SK-N-SH (cell line): ENCODE results near the gene TRIM38. TPM values are rescaled to one million over a fixed set of nuclear protein-coding genes. Genes with fewer than 3 reads are reported as not detected.

Experiments used
- CTCF ChIA-PET: fragments of 300-600, 350-600 bp; formaldehyde crosslinking; extraction: SDS; loops from one replicate; lab custom pipeline; 2021; lab: Yijun Ruan, JAX
- POLR2A ChIA-PET: fragments of 350-600 bp; sonication (Branson Sonifier 250); formaldehyde crosslinking; extraction: SDS; loops from one replicate; lab custom pipeline; 2020; ENCODE audit warnings: antibody characterized with exemption, inconsistent platforms; lab: Yijun Ruan, JAX
- DNase-seq: peaks from one replicate; pipeline ENCODE4 v3.0.0; 2012
- H2AFZ ChIP-seq: fragments of 200-600 bp; sonication (generic); 2 replicates; pipeline ENCODE4 v1.8.1; 2016; ENCODE audit warnings: antibody characterized with exemption, mild to moderate bottlenecking, low read depth
- H3F3A ChIP-seq: fragments of 200-600 bp; sonication (generic); replicated peaks from 2 replicates; pipeline ENCODE3; 2016; ENCODE audit warnings: antibody characterized with exemption, mild to moderate bottlenecking; ENCODE audit not compliant: insufficient read depth
- H3K27ac ChIP-seq, 2 experiments: fragments of 200-500 bp in 1 of 2; fragments of 200-600 bp in 1 of 2; sonication (Bioruptor generic) in 1 of 2; sonication (generic), shearing (Covaris generic) in 1 of 2; 2 replicates each; pipeline versions ENCODE4 v1.5.1 to v1.6.1; 2014 to 2016; ENCODE audit warnings: low read depth in 2 of 2, inconsistent platforms in 1 of 2, low read length in 1 of 2, mild to moderate bottlenecking in 1 of 2, mixed read lengths in 1 of 2
- H3K27me3 ChIP-seq: fragments of 200-600 bp; sonication (generic), shearing (Covaris generic); 2 replicates; pipeline ENCODE4 v1.6.1; 2016; ENCODE audit warnings: mixed run types; ENCODE audit not compliant: insufficient read depth
- H3K36me3 ChIP-seq, 2 experiments: fragments of 200-500 bp in 1 of 2; fragments of 200-600 bp in 1 of 2; sonication (Bioruptor generic) in 1 of 2; sonication (generic) in 1 of 2; replicated peaks in 1 of 2; 2 replicates each; pipeline versions ENCODE3 to v1.5.1; 2014 to 2016; ENCODE audit warnings: low read length in 1 of 2, mild to moderate bottlenecking in 1 of 2; ENCODE audit not compliant: insufficient read depth in 2 of 2, control insufficient read depth in 1 of 2
- H3K4me1 ChIP-seq, 2 experiments: fragments of 200-500 bp in 1 of 2; fragments of 200-600 bp in 1 of 2; sonication (Bioruptor generic) in 1 of 2; sonication (generic), shearing (Covaris generic) in 1 of 2; 2 replicates each; pipeline versions ENCODE4 v1.5.1 to v1.6.1; 2014 to 2016; ENCODE audit warnings: low read depth in 1 of 2, low read length in 1 of 2, mixed run types in 1 of 2; ENCODE audit not compliant: insufficient read depth in 2 of 2, control insufficient read depth in 1 of 2
- H3K4me2 ChIP-seq: fragments of 200-600 bp; sonication (generic), shearing (Covaris generic); 2 replicates; pipeline ENCODE4 v1.6.1; 2017; ENCODE audit warnings: mixed run types
- H3K4me3 ChIP-seq, 2 experiments: fragments of 200-500 bp in 1 of 2; fragments of 200-600 bp in 1 of 2; sonication (Bioruptor generic) in 1 of 2; sonication (generic), shearing (Covaris generic) in 1 of 2; 2 replicates each; pipeline versions ENCODE4 v1.5.1 to v1.8.1; 2014 to 2016; ENCODE audit warnings: low read depth in 2 of 2, inconsistent platforms in 1 of 2, low read length in 1 of 2, mild to moderate bottlenecking in 1 of 2, mixed read lengths in 1 of 2, moderate library complexity in 1 of 2
- H3K79me2 ChIP-seq: fragments of 200-600 bp; sonication (generic); 2 replicates; pipeline ENCODE4 v1.8.1; 2017; ENCODE audit warnings: mild to moderate bottlenecking; ENCODE audit not compliant: insufficient read depth
- H3K9ac ChIP-seq: fragments of 200-600 bp; sonication (generic); 2 replicates; pipeline ENCODE4 v1.6.1; 2017; ENCODE audit warnings: mixed run types
- H3K9me2 ChIP-seq: fragments of 200-600 bp; sonication (generic); 2 replicates; pipeline ENCODE4 v1.6.1; 2017; ENCODE audit warnings: mixed run types
- H3K9me3 ChIP-seq: fragments of 200-600 bp; sonication (generic); 2 replicates; pipeline ENCODE4 v1.6.1; 2017; ENCODE audit warnings: mixed run types, mild to moderate bottlenecking, moderate library complexity
- H4K20me1 ChIP-seq: fragments of 200-600 bp; sonication (generic); 2 replicates; pipeline ENCODE4 v1.6.1; 2017; ENCODE audit warnings: mild to moderate bottlenecking, mixed run types; ENCODE audit not compliant: insufficient read depth
- ELF1 ChIP-seq: IDR thresholded peaks from 2 replicates; pipeline ENCODE4 v1.4.0; 2012
- EP300 ChIP-seq, 2 experiments: IDR thresholded peaks; 2 replicates each; pipeline versions ENCODE4 v1.4.0 to v1.6.1; 2012; ENCODE audit warnings: borderline replicate concordance in 1 of 2, low read depth in 1 of 2, low read length in 1 of 2
- FOSL2 ChIP-seq: IDR thresholded peaks from 2 replicates; pipeline ENCODE4 v1.4.0; 2012; ENCODE audit warnings: low read depth, mild to moderate bottlenecking, moderate library complexity, borderline replicate concordance
- FOXM1 ChIP-seq: IDR thresholded peaks from 2 replicates; pipeline ENCODE4 v1.4.0; 2012; ENCODE audit warnings: low read depth, mild to moderate bottlenecking
- GABPA ChIP-seq: IDR thresholded peaks from 2 replicates; pipeline ENCODE4 v1.4.0; 2012; ENCODE audit warnings: low read depth, mild to moderate bottlenecking
- GATA2 ChIP-seq: sonication (generic); formaldehyde crosslinking; IDR thresholded peaks from 2 replicates; pipeline ENCODE4 v1.5.0; 2020; ENCODE audit warnings: mild to moderate bottlenecking, missing genetic modification reagents
- JUND ChIP-seq: IDR thresholded peaks from 2 replicates; pipeline ENCODE4 v1.4.0; 2012
- MEF2A ChIP-seq: IDR thresholded peaks from 2 replicates; pipeline ENCODE4 v1.4.0; 2012; ENCODE audit warnings: low read depth, borderline replicate concordance
- NFIC ChIP-seq: IDR thresholded peaks from 2 replicates; pipeline ENCODE4 v1.4.0; 2012; ENCODE audit warnings: borderline replicate concordance
- NRF1 ChIP-seq: IDR thresholded peaks from 2 replicates; pipeline ENCODE4 v1.6.1; 2012; ENCODE audit warnings: low read depth, mild to moderate bottlenecking, low read length
- RAD21 ChIP-seq: IDR thresholded peaks from 2 replicates; pipeline ENCODE4 v1.6.1; 2012; ENCODE audit warnings: mild to moderate bottlenecking, low read length
- RXRA ChIP-seq: IDR thresholded peaks from 2 replicates; pipeline ENCODE4 v1.4.0; 2012; ENCODE audit warnings: low read depth, mild to moderate bottlenecking, borderline replicate concordance
- SMC3 ChIP-seq: IDR thresholded peaks from 2 replicates; pipeline ENCODE4 v1.6.1; 2012; ENCODE audit warnings: low read depth, low read length, improper control_type of control experiment
- TEAD4 ChIP-seq: IDR thresholded peaks from 2 replicates; pipeline ENCODE4 v1.4.0; 2012; ENCODE audit warnings: mild to moderate bottlenecking, borderline replicate concordance; ENCODE audit not compliant: insufficient read depth
- USF1 ChIP-seq: IDR thresholded peaks from 2 replicates; pipeline ENCODE4 v1.4.0; 2012; ENCODE audit warnings: low read depth, borderline replicate concordance
- YY1 ChIP-seq: IDR thresholded peaks from 2 replicates; pipeline ENCODE4 v1.4.0; 2012; ENCODE audit warnings: low read depth, mild to moderate bottlenecking
- WGBS: methylation state at CpG from one replicate; pipeline ENCODE4 v1.1.6; 2017; ENCODE audit warnings: low lambda C conversion rate; 5-methylcytosine and 5-hydroxymethylcytosine counted together
- polyA plus RNA-seq, 3 experiments: library from polyadenylated mRNA; depleted of rRNA; stranded (reverse); fragments of >200 nt; gene quantifications; 2 replicates each; pipeline ENCODE4 v1.2.3, GENCODE V29; 2012
- TF ChIP-seq, protein P1 (sequence below): fragments of 150-350 bp; IDR thresholded peaks from 2 replicates; pipeline ENCODE4 v1.6.1; 2016; ENCODE audit warnings: mild to moderate bottlenecking, low read depth, low read length

Gene TRIM38
- polyA plus RNA-seq, 1 of the 3 experiments (the other 2 are of a cell fraction), result 0.62 TPM

DNA sequence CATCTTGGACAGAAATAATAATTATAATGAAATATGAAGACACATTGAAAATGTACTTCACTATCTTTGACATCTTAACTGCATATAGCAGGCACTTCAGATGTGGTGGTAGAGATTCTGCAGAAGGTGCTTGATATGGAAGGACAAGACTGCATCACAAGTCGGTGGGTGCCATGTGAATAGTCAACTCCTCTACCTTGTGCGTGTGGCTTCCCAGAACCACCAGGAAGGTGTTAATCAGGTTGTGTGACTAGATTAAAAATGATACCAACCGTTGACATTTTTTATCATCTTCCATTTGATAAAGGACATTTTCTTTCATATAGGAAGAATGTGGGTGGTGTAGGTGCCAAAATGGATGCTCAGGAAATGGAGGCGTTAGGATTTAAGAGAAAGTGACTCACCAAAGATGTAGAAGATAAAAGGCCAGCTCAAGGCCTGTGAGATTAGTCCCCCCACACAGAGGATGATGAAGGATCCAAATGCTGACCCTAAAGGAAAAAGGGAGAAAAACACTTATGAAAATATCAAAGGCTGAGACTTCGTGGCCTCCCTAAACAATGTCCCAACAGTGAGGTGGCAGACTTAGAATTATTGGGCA is 44.4 kb upstream of the TRIM38 start:
- TF ChIP-seq JUND, result no peak
- TF ChIP-seq RAD21, result no peak
- no peak for TF ChIP-seq YY1
- no peak for TF ChIP-seq NRF1
- no peak for TF ChIP-seq ELF1
- no peak for TF ChIP-seq MEF2A
- TF ChIP-seq TEAD4, result no peak
- 42% methylated on average over 5 of the region's 5 CpGs for WGBS
- H3K4me3 ChIP-seq, result no peak overlapping the region
- ChIA-PET POLR2A (no interaction called here), CTCF (no interaction called here)
- H3K9me3 ChIP-seq, result no peaks in the 10 kb centered on the region
- no peak overlapping the region for H2AFZ ChIP-seq
- H3K9ac ChIP-seq, result no peak overlapping the region
- H3F3A ChIP-seq, result no peaks in the 10 kb centered on the region
- H3K36me3 ChIP-seq, result no peaks in the 10 kb centered on the region
- no peaks in the 10 kb centered on the region for H3K9me2 ChIP-seq
- no peaks in the 10 kb centered on the region for H4K20me1 ChIP-seq
- H3K4me1 ChIP-seq, result no peaks in the 10 kb centered on the region
- H3K27me3 ChIP-seq, result no peaks in the 10 kb centered on the region
- no peak overlapping the region for H3K27ac ChIP-seq
- H3K4me2 ChIP-seq, result no peak overlapping the region
- H3K79me2 ChIP-seq, result no peaks in the 10 kb centered on the region
- no peak for DNase-seq

GRCh38 chr6:25919657-25920056 is 42.9 kb upstream of the TRIM38 start:
- Histone ChIP-seq H3K4me2 (no peak overlapping the region), H3K79me2 (no peaks in the 10 kb centered on the region), H3K4me3 (no peak overlapping the region), H2AFZ (no peak overlapping the region), H3K27ac (no peak overlapping the region), H3K9me2 (no peaks in the 10 kb centered on the region), H3K36me3 (no peaks in the 10 kb centered on the region), H3K9me3 (no peaks in the 10 kb centered on the region), H3K27me3 (no peaks in the 10 kb centered on the region), H4K20me1 (no peaks in the 10 kb centered on the region), H3K4me1 (no peaks in the 10 kb centered on the region; a peak in 1 of 4 replicates), H3F3A (no peaks in the 10 kb centered on the region), H3K9ac (no peak overlapping the region)
- POLR2A ChIA-PET, result no interaction called here
- CTCF ChIA-PET, result no interaction called here
- WGBS, result 83% methylated on average over 5 of the region's 5 CpGs
- no peak for DNase-seq
- TF ChIP-seq GATA2 (CRISPR knock-in tag), result no peak
- no peak for TF ChIP-seq EP300 (IDR thresholded peaks at IDR 0.05; ENCODE audit: borderline replicate concordance in 1 of 2, low read depth in 1 of 2, low read length in 1 of 2)
- no peak for TF ChIP-seq TEAD4
- no peak for TF ChIP-seq USF1
- TF ChIP-seq SMC3, result no peak
- TF ChIP-seq, protein P1, sequence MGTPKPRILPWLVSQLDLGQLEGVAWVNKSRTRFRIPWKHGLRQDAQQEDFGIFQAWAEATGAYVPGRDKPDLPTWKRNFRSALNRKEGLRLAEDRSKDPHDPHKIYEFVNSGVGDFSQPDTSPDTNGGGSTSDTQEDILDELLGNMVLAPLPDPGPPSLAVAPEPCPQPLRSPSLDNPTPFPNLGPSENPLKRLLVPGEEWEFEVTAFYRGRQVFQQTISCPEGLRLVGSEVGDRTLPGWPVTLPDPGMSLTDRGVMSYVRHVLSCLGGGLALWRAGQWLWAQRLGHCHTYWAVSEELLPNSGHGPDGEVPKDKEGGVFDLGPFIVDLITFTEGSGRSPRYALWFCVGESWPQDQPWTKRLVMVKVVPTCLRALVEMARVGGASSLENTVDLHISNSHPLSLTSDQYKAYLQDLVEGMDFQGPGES, result no peak
- no peak for TF ChIP-seq RXRA
- TF ChIP-seq GABPA, result no peak
- no peak for TF ChIP-seq FOXM1
- no peak for TF ChIP-seq ELF1
- TF ChIP-seq FOSL2, result no peak
- no peak for TF ChIP-seq MEF2A
- no peak for TF ChIP-seq NFIC
- TF ChIP-seq NRF1, result no peak
- no peak for TF ChIP-seq YY1
